Thyroid gland (tissue), 4 donors: ENCODE data around the gene PNO1.

ENCODE experiments used
- POLR2A ChIP-seq, 2 donors: fragments of 450-650 bp; IDR thresholded peaks; one replicate each; pipeline ENCODE4 v1.6.1; 2017; ENCODE audit warnings: antibody characterized with exemption in 2 of 2, mild to moderate bottlenecking in 2 of 2, moderate library complexity in 1 of 2
- TF ChIP-seq, protein P1 (sequence below), 6 experiments: fragments of 200-600 bp in 3 of 6; fragments of 450-650 bp in 3 of 6; sonication (generic) in 3 of 6; IDR thresholded peaks; one replicate each; pipeline ENCODE4 v1.5.1; 2016 to 2019; ENCODE audit warnings: antibody characterized with exemption in 6 of 6, mild to moderate bottlenecking in 2 of 6, inconsistent platforms in 1 of 6, moderate library complexity in 1 of 6

DNA sequence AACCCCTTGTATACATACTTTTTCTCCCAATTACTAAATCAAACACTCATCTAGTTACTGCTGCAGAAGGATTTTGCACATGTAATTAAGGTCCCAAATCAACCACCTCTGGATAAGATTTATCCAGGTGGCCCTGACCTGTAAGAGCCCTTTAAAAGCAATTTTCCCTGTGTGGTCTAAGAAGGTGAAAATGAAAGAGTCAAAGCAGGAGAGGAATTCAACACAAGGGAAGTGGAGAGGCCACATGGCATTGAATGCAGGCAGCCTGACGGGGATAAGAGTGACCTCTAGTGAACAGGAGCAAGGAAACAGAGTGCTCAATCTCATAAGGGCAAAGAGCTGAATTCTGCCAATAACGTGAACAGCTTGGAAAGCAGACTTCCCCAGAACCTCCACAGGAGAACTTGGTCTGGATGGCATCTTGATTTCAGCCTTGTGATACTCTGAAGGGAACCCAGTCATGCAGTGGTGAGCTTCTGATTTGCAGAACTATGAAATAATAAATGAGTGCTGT, 67.5 kb downstream of the PNO1 start:
- TF ChIP-seq, protein P1, sequence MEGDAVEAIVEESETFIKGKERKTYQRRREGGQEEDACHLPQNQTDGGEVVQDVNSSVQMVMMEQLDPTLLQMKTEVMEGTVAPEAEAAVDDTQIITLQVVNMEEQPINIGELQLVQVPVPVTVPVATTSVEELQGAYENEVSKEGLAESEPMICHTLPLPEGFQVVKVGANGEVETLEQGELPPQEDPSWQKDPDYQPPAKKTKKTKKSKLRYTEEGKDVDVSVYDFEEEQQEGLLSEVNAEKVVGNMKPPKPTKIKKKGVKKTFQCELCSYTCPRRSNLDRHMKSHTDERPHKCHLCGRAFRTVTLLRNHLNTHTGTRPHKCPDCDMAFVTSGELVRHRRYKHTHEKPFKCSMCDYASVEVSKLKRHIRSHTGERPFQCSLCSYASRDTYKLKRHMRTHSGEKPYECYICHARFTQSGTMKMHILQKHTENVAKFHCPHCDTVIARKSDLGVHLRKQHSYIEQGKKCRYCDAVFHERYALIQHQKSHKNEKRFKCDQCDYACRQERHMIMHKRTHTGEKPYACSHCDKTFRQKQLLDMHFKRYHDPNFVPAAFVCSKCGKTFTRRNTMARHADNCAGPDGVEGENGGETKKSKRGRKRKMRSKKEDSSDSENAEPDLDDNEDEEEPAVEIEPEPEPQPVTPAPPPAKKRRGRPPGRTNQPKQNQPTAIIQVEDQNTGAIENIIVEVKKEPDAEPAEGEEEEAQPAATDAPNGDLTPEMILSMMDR (IDR thresholded peaks at IDR 0.05): no peak
- TF ChIP-seq POLR2A (IDR thresholded peaks at IDR 0.05): no peak
